B cell (primary cell): ENCODE results near the gene ACSBG1. TPM values are rescaled to one million over a fixed set of nuclear protein-coding genes. Genes with fewer than 3 reads are reported as not detected.
"Not testable (repeated sequence)": the region's sequence is repeated elsewhere in the genome, so short reads cannot be mapped to it uniquely, and the experiment has no call there.

Experiments used
- ATAC-seq: fragments of 200-7000 bp; cut with Tn5 transposase; one replicate; pipeline ENCODE4 v1.10.0; 2021; ENCODE audit warnings: low read depth, mild to moderate bottlenecking, moderate number of reproducible peaks, moderate library complexity
- CTCF ChIA-PET: fragments of 350-600 bp; sonication (Branson Sonifier 250); formaldehyde crosslinking; loops from one replicate; lab custom pipeline; 2021; ENCODE audit warnings: antibody characterized with exemption, inconsistent platforms; lab: Charles Lee
- POLR2A ChIA-PET: fragments of 350-600 bp; sonication (Branson Sonifier 250); formaldehyde crosslinking; loops from one replicate; lab custom pipeline; 2021; ENCODE audit warnings: antibody characterized with exemption; lab: Charles Lee
- DNase-seq: peaks from one replicate; pipeline ENCODE4 v3.0.0; 2013
- H2AFZ ChIP-seq: 2 replicates; pipeline ENCODE4 v1.6.1; 2012; ENCODE audit warnings: mild to moderate bottlenecking, low read depth, low read length; ENCODE audit not compliant: insufficient read depth, poor library complexity, severe bottlenecking
- H3K27ac ChIP-seq, 2 donors: 1 replicate in 1 of 2; 2 replicates in 1 of 2; pipeline ENCODE4 v1.5.1; 2012 to 2013; ENCODE audit warnings: low read length in 2 of 2, mild to moderate bottlenecking in 2 of 2, moderate library complexity in 1 of 2
- H3K27me3 ChIP-seq, 4 experiments: fragments of 200-600 bp in 1 of 4; sonication (generic) in 1 of 4; replicated peaks in 1 of 4; 1 replicate in 2 of 4; 2 replicates in 2 of 4; pipeline versions ENCODE4 v1.6.1 to v1.7.0; 2013 to 2016; ENCODE audit warnings: low read length in 3 of 4, mild to moderate bottlenecking in 2 of 4, mixed read lengths in 1 of 4, moderate library complexity in 1 of 4; ENCODE audit not compliant: insufficient read depth in 4 of 4, control insufficient read depth in 3 of 4; ENCODE audit errors: control extremely low read depth in 1 of 4
- H3K36me3 ChIP-seq, 2 experiments: replicated peaks in 1 of 2; 1 replicate in 1 of 2; 2 replicates in 1 of 2; pipeline versions ENCODE4 v1.6.1 to v1.7.1; 2013; ENCODE audit warnings: low read length in 1 of 2; ENCODE audit not compliant: insufficient read depth in 2 of 2, control insufficient read depth in 1 of 2; ENCODE audit errors: control extremely low read depth in 1 of 2, extremely low read depth in 1 of 2
- H3K4me1 ChIP-seq, 2 donors: fragments of 200-600 bp in 1 of 2; sonication (generic) in 1 of 2; 1 replicate in 1 of 2; 2 replicates in 1 of 2; pipeline versions ENCODE4 v1.5.1 to v1.6.1; 2013 to 2017; ENCODE audit warnings: low read length in 2 of 2; ENCODE audit not compliant: control insufficient read depth in 2 of 2, insufficient read depth in 2 of 2
- H3K4me2 ChIP-seq: replicated peaks from 2 replicates; pipeline ENCODE3; 2012; ENCODE audit warnings: mild to moderate bottlenecking, low read depth, low read length; ENCODE audit not compliant: poor library complexity, severe bottlenecking
- H3K4me3 ChIP-seq, 5 experiments: fragments of 200-600 bp in 1 of 5; sonication (generic) in 1 of 5; 1 replicate in 3 of 5; 2 replicates in 2 of 5; pipeline versions ENCODE4 v1.5.1 to v1.7.0; 2011 to 2016; ENCODE audit warnings: low read length in 4 of 5, mild to moderate bottlenecking in 4 of 5, low read depth in 2 of 5, control low read depth in 1 of 5, moderate library complexity in 1 of 5; ENCODE audit not compliant: insufficient read depth in 1 of 5; ENCODE audit errors: control extremely low read depth in 1 of 5, extremely low read depth in 1 of 5
- H3K79me2 ChIP-seq: fragments of 200-600 bp; sonication (generic); one replicate; pipeline ENCODE4 v1.6.0; 2016; ENCODE audit warnings: low read length; ENCODE audit not compliant: control insufficient read depth, insufficient read depth
- H3K9ac ChIP-seq: fragments of 200-600 bp; sonication (generic); 2 replicates; pipeline ENCODE4 v1.6.1; 2017; ENCODE audit warnings: mild to moderate bottlenecking, low read length, moderate library complexity
- H3K9me3 ChIP-seq, 3 donors: one replicate each; pipeline versions ENCODE4 v1.6.1 to v1.7.1; 2013; ENCODE audit warnings: low read length in 2 of 3; ENCODE audit not compliant: control insufficient read depth in 2 of 3, insufficient read depth in 1 of 3; ENCODE audit errors: control extremely low read depth in 1 of 3
- H4K20me1 ChIP-seq: 2 replicates; pipeline ENCODE4 v1.6.0; 2012; ENCODE audit warnings: mild to moderate bottlenecking, low read length; ENCODE audit not compliant: insufficient read depth, control insufficient read depth, poor library complexity, severe bottlenecking
- H3K27ac Mint-ChIP-seq: one replicate; pipeline ENCODE4 v1.8.0; 2021; ENCODE audit warnings: mixed read lengths
- H3K27me3 Mint-ChIP-seq: one replicate; pipeline ENCODE4 v1.8.0; 2021; ENCODE audit warnings: mixed read lengths
- H3K4me1 Mint-ChIP-seq: one replicate; pipeline ENCODE4 v1.8.0; 2021; ENCODE audit warnings: mixed read lengths
- H3K4me3 Mint-ChIP-seq: one replicate; pipeline ENCODE4 v1.8.0; 2021; ENCODE audit warnings: mixed read lengths
- H3K9me3 Mint-ChIP-seq: one replicate; pipeline ENCODE4 v1.8.0; 2022; ENCODE audit warnings: mixed read lengths; ENCODE audit not compliant: insufficient read depth
- EZH2 ChIP-seq: IDR thresholded peaks from 2 replicates; pipeline ENCODE4 v1.6.1; 2012; ENCODE audit warnings: borderline replicate concordance, low read depth, mild to moderate bottlenecking, moderate library complexity, low read length; ENCODE audit not compliant: insufficient read depth, poor library complexity, severe bottlenecking
- WGBS: methylation state at CpG from one replicate; pipeline ENCODE4 v1.1.5; 2013; ENCODE audit warnings: missing lambda C conversion rate; ENCODE audit not compliant: insufficient coverage; 5-methylcytosine and 5-hydroxymethylcytosine counted together
- intact Hi-C: fragments of 100-400 bp; cut with micrococcal nuclease; formaldehyde crosslinking; loops from one replicate; pipeline ENCODE4 v1.10.0; 2022
- polyA plus RNA-seq: library from polyadenylated mRNA; depleted of rRNA; stranded (reverse); fragments of >200 nt; gene quantifications from 2 replicates; pipeline ENCODE4 v1.2.3, GENCODE V29; 2012
- total RNA-seq, 2 donors: library from RNA; stranded (reverse); fragments of 120-200 nt in 1 of 2; gene quantifications; 1 replicate in 1 of 2; 2 replicates in 1 of 2; pipeline versions ENCODE4 v1.2.3 to v1.2.4, GENCODE V29; 2013 to 2022
- TF ChIP-seq, protein P1 (sequence below): fragments of 200-600 bp; IDR thresholded peaks from one replicate; pipeline ENCODE4 v1.8.0; 2022; ENCODE audit warnings: antibody characterized with exemption, mild to moderate bottlenecking

ACSBG1 gene
- total and polyA plus RNA-seq, 2 donors (not counting 1 experiment from before 2014, with no cell fraction given): 0.03 to 0.07 TPM

- Histone ChIP-seq H3K79me2 (peaks cover 61% of the 10 kb centered on the region), H3K4me3 (no peak overlapping the region), H4K20me1 (no peaks in the 10 kb centered on the region), H3K36me3 (peaks cover 2 to 26% of the 10 kb centered on the region in 2 experiments), H3K27me3 (no peaks in the 10 kb centered on the region), H3K4me1 (peaks cover 11 to 12% of the 10 kb centered on the region in 2 donors), H3K27ac (no peak overlapping the region), H2AFZ (no peak overlapping the region), H3K4me2 (no peak overlapping the region), H3K9me3 (no peaks in the 10 kb centered on the region), H3K9ac (no peak overlapping the region)
- POLR2A ChIA-PET: interaction anchor here (0.5 to 1.0 kb wide), 2 partner anchors 39 to 93 kb away, joined by 3 to 4 read pairs; no protein-coding TSS in a partner anchor
- ATAC-seq (no peak), DNase-seq (no peak)
- Mint-ChIP-seq H3K9me3 (no peaks in the 10 kb centered on the region), H3K27me3 (no peaks in the 10 kb centered on the region), H3K4me1 (peaks cover 25% of the 10 kb centered on the region), H3K4me3 (no peak overlapping the region), H3K27ac (no peak overlapping the region)
- intact Hi-C loops: loop anchor here (10.0 kb wide), 1 partner anchor 730 kb away; the partner anchor contains the start of genes HMG20A and PEAK1
- TF ChIP-seq, protein P1, sequence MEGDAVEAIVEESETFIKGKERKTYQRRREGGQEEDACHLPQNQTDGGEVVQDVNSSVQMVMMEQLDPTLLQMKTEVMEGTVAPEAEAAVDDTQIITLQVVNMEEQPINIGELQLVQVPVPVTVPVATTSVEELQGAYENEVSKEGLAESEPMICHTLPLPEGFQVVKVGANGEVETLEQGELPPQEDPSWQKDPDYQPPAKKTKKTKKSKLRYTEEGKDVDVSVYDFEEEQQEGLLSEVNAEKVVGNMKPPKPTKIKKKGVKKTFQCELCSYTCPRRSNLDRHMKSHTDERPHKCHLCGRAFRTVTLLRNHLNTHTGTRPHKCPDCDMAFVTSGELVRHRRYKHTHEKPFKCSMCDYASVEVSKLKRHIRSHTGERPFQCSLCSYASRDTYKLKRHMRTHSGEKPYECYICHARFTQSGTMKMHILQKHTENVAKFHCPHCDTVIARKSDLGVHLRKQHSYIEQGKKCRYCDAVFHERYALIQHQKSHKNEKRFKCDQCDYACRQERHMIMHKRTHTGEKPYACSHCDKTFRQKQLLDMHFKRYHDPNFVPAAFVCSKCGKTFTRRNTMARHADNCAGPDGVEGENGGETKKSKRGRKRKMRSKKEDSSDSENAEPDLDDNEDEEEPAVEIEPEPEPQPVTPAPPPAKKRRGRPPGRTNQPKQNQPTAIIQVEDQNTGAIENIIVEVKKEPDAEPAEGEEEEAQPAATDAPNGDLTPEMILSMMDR: no peak
- TF ChIP-seq EZH2: no peak
- WGBS: no CpG with 5 or more reads among the region's 3 CpGs
- CTCF ChIA-PET: interaction anchor here (1.1 to 4.0 kb wide), 2 partner anchors 30 to 40 kb away, joined by 6 to 17 read pairs; no protein-coding TSS in a partner anchor
Measured at GRCh38 chr15:78154955-78155354, 79.4 kb downstream of the ACSBG1 start.

- WGBS: 92% methylated on average over 3 of the region's 8 CpGs
- Mint-ChIP-seq H3K4me1 (peaks cover 43% of the 10 kb centered on the region), H3K27ac (peak overlapping the region; percentile 59), H3K4me3 (peak overlapping the region; percentile 98)
- H4K20me1 ChIP-seq, H3K4me3 ChIP-seq, H3K36me3 ChIP-seq, H3K9me3 Mint-ChIP-seq, H3K27me3 ChIP-seq, H3K9me3 ChIP-seq, H3K27me3 Mint-ChIP-seq, H3K9ac ChIP-seq, POLR2A ChIA-PET, H2AFZ ChIP-seq, H3K27ac ChIP-seq, ATAC-seq, DNase-seq: not testable (repeated sequence)
- CTCF ChIA-PET: interaction anchor here (1.0 to 5.7 kb wide), 2 partner anchors 23 to 43 kb away, joined by 4 to 38 read pairs; no protein-coding TSS in a partner anchor
- Histone ChIP-seq H3K79me2 (peaks cover 72% of the 10 kb centered on the region), H3K4me2 (peak overlapping the region; percentile 85), H3K4me1 (peaks cover 20 to 25% of the 10 kb centered on the region in 2 donors)
- intact Hi-C loops: loop anchor here (10.0 kb wide), 1 partner anchor 726 kb away; the partner anchor contains the start of genes HMG20A and PEAK1
Measured at GRCh38 chr15:78151075-78151474, 83.3 kb downstream of the ACSBG1 start.
